Stomach (tissue), 19 donors: Measurements from ENCODE around the gene MINDY4B. TPM values are rescaled to one million over a fixed set of nuclear protein-coding genes. Genes with fewer than 3 reads are reported as not detected.

ENCODE experiments used
- DNase-seq, 2 donors: peaks; one replicate each; pipeline versions ENCODE4 v3.0.0 to v3.0.0-alpha.2; 2013 to 2019
- H3K27ac ChIP-seq, 5 donors: fragments of 200-600 bp in 4 of 5; sonication (generic) in 4 of 5; one replicate each; pipeline ENCODE4 v1.5.1; 2013 to 2019; ENCODE audit warnings: mild to moderate bottlenecking in 1 of 5, moderate library complexity in 1 of 5
- H3K27me3 ChIP-seq, 3 donors: fragments of 200-600 bp; sonication (generic); one replicate each; pipeline ENCODE4 v1.5.1; 2017 to 2019; ENCODE audit warnings: mixed run types in 1 of 3
- H3K36me3 ChIP-seq, 4 donors: fragments of 200-600 bp; sonication (generic); 1 replicate in 3 of 4; 2 replicates in 1 of 4; pipeline ENCODE4 v1.5.1; 2016 to 2019
- H3K4me1 ChIP-seq, 4 donors: fragments of 200-600 bp; sonication (generic); one replicate each; pipeline ENCODE4 v1.5.1; 2016 to 2019
- H3K4me3 ChIP-seq, 4 donors: fragments of 200-600 bp; sonication (generic) in 3 of 4; one replicate each; pipeline ENCODE4 v1.5.1; 2016 to 2019; ENCODE audit warnings: mild to moderate bottlenecking in 1 of 4
- H3K9me3 ChIP-seq, 4 donors: fragments of 200-600 bp; sonication (generic); one replicate each; pipeline ENCODE4 v1.5.1; 2016 to 2019
- EP300 ChIP-seq: sonication (generic); formaldehyde crosslinking; IDR thresholded peaks from one replicate; pipeline ENCODE4 v1.6.1; 2017; ENCODE audit warnings: antibody characterized with exemption
- POLR2A ChIP-seq, 4 donors: fragments of 450-650 bp; IDR thresholded peaks; one replicate each; pipeline ENCODE4 v1.6.1; 2016; ENCODE audit warnings: antibody characterized with exemption in 4 of 4, control low read depth in 2 of 4, mild to moderate bottlenecking in 1 of 4, moderate library complexity in 1 of 4
- POLR2AphosphoS5 ChIP-seq, 3 donors: sonication (generic); formaldehyde crosslinking; IDR thresholded peaks; one replicate each; pipeline ENCODE4 v1.6.1; 2016; ENCODE audit warnings: antibody characterized with exemption in 3 of 3
- WGBS, 5 donors: extraction: QIAGEN DNeasy Blood & Tissue Kit in 3 of 5; methylation state at CpG; one replicate each; pipeline versions ENCODE4 v1.1.5 to v1.1.7; 2013 to 2018; 5-methylcytosine and 5-hydroxymethylcytosine counted together
- intact Hi-C: fragments of 100-400 bp; cut with DNase I; formaldehyde crosslinking; loops from one replicate; pipeline ENCODE4 v1.15.1; 2023; ENCODE audit warnings: low total_unique reads
- long read RNA-seq, 10 donors: transcript quantifications; one replicate each; lab custom pipeline, GENCODE V29; 2026
- polyA plus RNA-seq, 3 donors: library from polyadenylated mRNA; stranded (reverse); fragments of 200-250 nt; gene quantifications; one replicate each; pipeline ENCODE4 v1.2.3, GENCODE V29; 2013
- total RNA-seq, 5 donors: library from RNA; depleted of rRNA; stranded (reverse); fragments of >200 nt; gene quantifications; one replicate each; pipeline versions ENCODE4 v1.1.0 to v1.2.3, GENCODE V29; 2014 to 2016
- TF ChIP-seq, protein P1 (sequence below), 7 experiments: fragments of 450-650 bp in 4 of 7; fragments of 200-600 bp in 3 of 7; sonication (generic) in 3 of 7; IDR thresholded peaks; one replicate each; pipeline ENCODE4 v1.5.1; 2016 to 2019; ENCODE audit warnings: antibody characterized with exemption in 7 of 7, control low read depth in 2 of 7, mild to moderate bottlenecking in 1 of 7
- donor health status: healthy with polysubstance abuse.
- donor health status: Bipolar disorder and iron deficiency.
- donor health status: healthy.

The MINDY4B gene
- not detected for total RNA-seq
- not detected for polyA plus RNA-seq
- long read RNA-seq, donor 1: 0 reads
- long read RNA-seq, donor 2: 0 reads
- long read RNA-seq, donor 3: 0 reads
- long read RNA-seq, donor 4: 0 reads
- long read RNA-seq, donor 5: 0 reads
- long read RNA-seq, donor 6: 0 reads
- long read RNA-seq, donor 7: 0 reads
- long read RNA-seq, donor 8: 0 reads
- long read RNA-seq, donor 9: 0 reads
- long read RNA-seq, donor 10: 0 reads

DNA sequence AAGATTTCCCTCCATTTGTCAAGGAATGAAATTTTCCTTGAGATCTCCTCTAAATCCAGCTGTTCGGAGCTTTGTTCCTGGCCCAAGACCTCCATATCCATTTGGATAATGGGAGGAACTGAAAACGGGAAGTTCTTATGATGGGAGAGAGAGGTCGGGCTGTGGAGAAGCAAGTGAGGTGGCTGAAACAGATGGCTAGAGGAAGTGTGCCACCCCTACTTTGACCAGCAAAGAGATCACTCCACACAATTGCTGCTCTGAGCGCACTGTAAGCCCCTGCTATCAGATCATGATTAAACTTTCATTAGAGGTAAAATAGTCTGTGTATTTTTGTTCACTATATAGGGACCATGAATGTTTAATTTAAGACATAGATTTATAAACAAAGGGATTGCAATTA is at the start of gene MINDY4B:
Gene MINDY4B, minus strand, starts transcription at position 101 of the 400 bp plus-strand sequence. Its CDS starts 0 bp downstream, at position 101.
- intact Hi-C loops: no loop called here
- Histone ChIP-seq H3K4me3 (no peak within 1 kb of the TSS), H3K27ac (no peak within 1 kb of the TSS), H3K27me3 (peaks cover 0 to 9% (median 0%) of the 10 kb centered on the region in 3 donors), H3K4me1 (no peaks in the 10 kb centered on the region), H3K36me3 (no peaks in the 10 kb centered on the region), H3K9me3 (no peaks in the 10 kb centered on the region)
- TF ChIP-seq, protein P1, sequence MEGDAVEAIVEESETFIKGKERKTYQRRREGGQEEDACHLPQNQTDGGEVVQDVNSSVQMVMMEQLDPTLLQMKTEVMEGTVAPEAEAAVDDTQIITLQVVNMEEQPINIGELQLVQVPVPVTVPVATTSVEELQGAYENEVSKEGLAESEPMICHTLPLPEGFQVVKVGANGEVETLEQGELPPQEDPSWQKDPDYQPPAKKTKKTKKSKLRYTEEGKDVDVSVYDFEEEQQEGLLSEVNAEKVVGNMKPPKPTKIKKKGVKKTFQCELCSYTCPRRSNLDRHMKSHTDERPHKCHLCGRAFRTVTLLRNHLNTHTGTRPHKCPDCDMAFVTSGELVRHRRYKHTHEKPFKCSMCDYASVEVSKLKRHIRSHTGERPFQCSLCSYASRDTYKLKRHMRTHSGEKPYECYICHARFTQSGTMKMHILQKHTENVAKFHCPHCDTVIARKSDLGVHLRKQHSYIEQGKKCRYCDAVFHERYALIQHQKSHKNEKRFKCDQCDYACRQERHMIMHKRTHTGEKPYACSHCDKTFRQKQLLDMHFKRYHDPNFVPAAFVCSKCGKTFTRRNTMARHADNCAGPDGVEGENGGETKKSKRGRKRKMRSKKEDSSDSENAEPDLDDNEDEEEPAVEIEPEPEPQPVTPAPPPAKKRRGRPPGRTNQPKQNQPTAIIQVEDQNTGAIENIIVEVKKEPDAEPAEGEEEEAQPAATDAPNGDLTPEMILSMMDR (IDR thresholded peaks at IDR 0.05): no peak
- TF ChIP-seq POLR2A (IDR thresholded peaks at IDR 0.05): no peak
- TF ChIP-seq POLR2AphosphoS5 (IDR thresholded peaks at IDR 0.05): no peak
- TF ChIP-seq EP300: no peak
- 68 to 74% (median 72%) methylated on average over 4 of the region's 4 CpGs for WGBS, 5 donors
- no peak for DNase-seq

GRCh38 chr3:150951923-150952322 is 46.7 kb upstream of the MINDY4B start:
- Histone ChIP-seq H3K9me3 (no peaks in the 10 kb centered on the region), H3K4me1 (no peaks in the 10 kb centered on the region), H3K4me3 (no peak overlapping the region), H3K27ac (no peak overlapping the region), H3K36me3 (no peaks in the 10 kb centered on the region), H3K27me3 (no peaks in the 10 kb centered on the region)
- DNase-seq: no peak
- TF ChIP-seq, protein P1 (IDR thresholded peaks at IDR 0.05): no peak
- no peak for TF ChIP-seq EP300
- TF ChIP-seq POLR2A (IDR thresholded peaks at IDR 0.05): no peak
- no peak for TF ChIP-seq POLR2AphosphoS5 (IDR thresholded peaks at IDR 0.05)
- 90 to 96% (median 92%) methylated on average over 13 of the region's 13 CpGs for WGBS, 5 donors
- intact Hi-C loops: no loop called here

DNA sequence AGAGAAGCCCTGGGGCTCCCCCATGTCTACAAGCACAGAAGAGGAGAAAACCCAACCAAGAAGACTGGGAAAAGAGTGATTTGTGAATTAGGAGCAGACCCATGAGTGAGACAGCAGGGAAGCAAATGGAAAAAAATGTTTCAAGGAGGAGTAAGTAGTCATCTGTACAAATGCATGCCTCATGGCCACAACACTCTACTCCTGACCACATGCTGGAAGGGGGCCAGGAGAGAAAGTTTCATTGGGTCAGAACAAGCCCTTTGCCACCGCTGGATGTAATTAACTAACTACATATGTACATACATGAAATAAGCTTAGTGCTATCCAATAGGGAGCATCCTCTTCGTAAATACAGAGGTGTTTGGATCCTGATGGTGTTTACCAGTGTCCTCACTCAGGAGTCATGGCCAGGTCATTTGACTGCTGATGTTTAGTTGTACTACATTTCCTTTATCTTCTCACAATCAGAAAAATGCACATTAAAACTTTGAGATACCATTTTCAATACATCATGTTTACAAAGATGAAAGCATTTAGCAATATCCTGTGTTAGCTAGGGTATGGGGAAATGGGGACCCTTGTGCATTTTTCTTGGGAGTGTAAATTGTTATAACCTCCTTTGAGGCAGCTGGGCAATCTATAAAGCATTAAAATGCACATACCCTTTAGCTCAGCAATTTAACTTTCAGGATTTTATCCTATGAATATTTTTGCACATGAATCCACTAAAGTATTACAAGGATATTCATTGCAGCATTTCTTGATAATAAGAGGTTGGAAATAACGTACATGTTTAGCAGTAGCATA is 40.2 kb upstream of the MINDY4B start:
- H3K27ac ChIP-seq: no peak overlapping the region
- H3K36me3 ChIP-seq: no peaks in the 10 kb centered on the region
- H3K27me3 ChIP-seq: no peaks in the 10 kb centered on the region
- 58 to 73% (median 67%) methylated on average over 3 of the region's 3 CpGs for WGBS, 5 donors
- H3K9me3 ChIP-seq: no peaks in the 10 kb centered on the region
- TF ChIP-seq, protein P1 (IDR thresholded peaks at IDR 0.05): no peak
- TF ChIP-seq EP300 (no peak), POLR2A (IDR thresholded peaks at IDR 0.05) (no peak), POLR2AphosphoS5 (IDR thresholded peaks at IDR 0.05) (no peak)
- no peak for DNase-seq
- no peak overlapping the region for H3K4me3 ChIP-seq
- H3K4me1 ChIP-seq: no peaks in the 10 kb centered on the region
- intact Hi-C loops: no loop called here

GRCh38 chr3:150942221-150942620 is 37.0 kb upstream of the MINDY4B start:
- WGBS, 5 donors: 61 to 83% (median 66%) methylated on average over 3 of the region's 3 CpGs

More at GRCh38 chr3:150942221-150942620, 37.0 kb upstream of the MINDY4B start:
- no peaks in the 10 kb centered on the region for H3K9me3 ChIP-seq
- TF ChIP-seq EP300 (no peak), POLR2AphosphoS5 (IDR thresholded peaks at IDR 0.05) (no peak), POLR2A (IDR thresholded peaks at IDR 0.05) (no peak)
- TF ChIP-seq, protein P1 (IDR thresholded peaks at IDR 0.05): no peak
- intact Hi-C loops: no loop called here
- H3K27ac ChIP-seq: no peak overlapping the region
- no peak for DNase-seq
- no peaks in the 10 kb centered on the region for H3K36me3 ChIP-seq
- H3K27me3 ChIP-seq: no peaks in the 10 kb centered on the region
- H3K4me1 ChIP-seq: no peaks in the 10 kb centered on the region
- H3K4me3 ChIP-seq: no peak overlapping the region
